ENCODE measurements around the gene ZNF837.
A peak's percentile ranks its signal among the peaks of the same experiment; 100 is the strongest.

ZNF837 gene

DNA sequence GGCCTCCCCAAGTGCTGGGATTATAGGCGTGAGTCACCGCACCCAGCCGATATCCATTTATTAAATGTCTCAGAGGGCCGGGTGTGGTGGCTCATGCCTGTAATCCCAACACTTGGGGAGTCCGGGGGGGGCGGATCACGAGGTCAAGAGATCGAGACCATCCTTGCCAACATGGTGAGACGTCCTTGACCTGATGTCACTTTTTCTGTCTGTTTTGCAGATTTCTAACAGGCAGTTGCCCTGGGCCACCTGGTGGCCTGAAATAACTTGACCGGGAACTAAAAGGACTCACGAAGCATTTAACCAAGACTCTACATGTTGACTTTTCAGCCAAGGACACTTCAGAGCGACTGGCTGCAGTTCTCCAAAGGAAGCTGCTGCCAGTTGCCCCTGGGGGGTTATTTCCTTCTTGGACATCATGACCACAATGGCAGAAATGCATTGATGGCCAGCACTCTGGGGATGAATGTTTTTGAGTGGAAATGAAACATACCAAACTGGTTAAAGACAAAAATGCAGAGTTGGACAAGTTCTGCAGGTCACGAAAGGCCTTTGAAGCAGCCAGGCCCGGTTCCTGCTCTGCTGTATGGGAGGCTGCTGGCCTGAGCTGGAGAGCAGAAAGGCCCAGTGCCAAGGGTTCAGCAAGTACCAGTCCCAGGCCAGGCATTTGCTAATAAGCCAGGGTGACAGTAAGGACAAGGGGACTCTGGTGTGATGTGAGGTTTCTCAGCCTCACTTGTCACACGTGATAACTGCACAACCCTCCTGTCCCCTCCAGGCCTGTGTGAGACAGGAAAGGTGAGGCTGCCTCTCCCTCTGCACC is 8.3 kb downstream of the ZNF837 start:
- no peak overlapping the region for H3K4me3 ChIP-seq (ENCODE audit: low read depth, low read length)

DNA sequence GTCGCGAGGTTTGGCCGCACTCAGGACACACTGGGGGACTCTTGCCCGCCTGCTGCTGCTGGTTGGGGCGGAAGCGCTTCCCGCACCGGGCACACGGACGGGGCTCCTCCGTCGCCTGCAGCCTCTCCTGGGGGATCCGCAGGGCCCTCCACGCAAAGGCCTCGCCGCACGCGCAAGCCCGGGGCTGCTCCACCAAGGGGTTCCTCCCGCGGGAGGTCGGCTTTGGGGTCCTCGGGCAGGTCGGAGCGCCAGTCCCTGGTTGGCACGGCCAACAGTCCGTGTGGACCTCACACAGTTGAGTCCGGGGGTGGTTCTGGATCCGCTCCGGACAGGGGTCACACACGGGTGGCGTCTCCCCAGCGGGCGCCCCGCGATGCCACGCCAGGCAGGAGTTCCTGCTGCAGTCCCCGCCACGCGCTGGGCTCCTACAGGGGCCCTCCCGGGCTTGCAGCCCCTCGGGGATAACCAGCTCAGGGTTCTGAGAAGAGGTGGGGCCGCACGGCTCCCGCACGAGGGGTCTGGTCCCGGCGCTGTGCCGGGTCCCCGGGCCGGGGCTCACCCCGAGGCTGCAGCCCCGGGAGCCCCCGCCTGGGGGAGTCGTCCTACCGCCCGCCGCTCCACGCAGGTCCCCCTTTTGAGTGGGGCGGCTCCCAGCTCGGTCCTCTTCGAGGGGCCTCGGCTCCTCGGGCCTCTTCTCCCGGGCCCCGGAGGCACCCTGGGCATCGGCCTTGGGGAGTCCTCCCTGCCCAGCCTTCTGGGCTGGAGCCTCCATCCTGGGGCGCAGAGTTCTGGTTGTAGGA is 12.1 kb downstream of the ZNF837 start:
- H3K4me3 ChIP-seq (ENCODE audit: low read depth, low read length): no peak overlapping the region

- H3K4me3 ChIP-seq (ENCODE audit: low read depth, low read length): no peak overlapping the region
Measured at GRCh38 chr19:58367698-58368454, 13.0 kb downstream of the ZNF837 start.

DNA sequence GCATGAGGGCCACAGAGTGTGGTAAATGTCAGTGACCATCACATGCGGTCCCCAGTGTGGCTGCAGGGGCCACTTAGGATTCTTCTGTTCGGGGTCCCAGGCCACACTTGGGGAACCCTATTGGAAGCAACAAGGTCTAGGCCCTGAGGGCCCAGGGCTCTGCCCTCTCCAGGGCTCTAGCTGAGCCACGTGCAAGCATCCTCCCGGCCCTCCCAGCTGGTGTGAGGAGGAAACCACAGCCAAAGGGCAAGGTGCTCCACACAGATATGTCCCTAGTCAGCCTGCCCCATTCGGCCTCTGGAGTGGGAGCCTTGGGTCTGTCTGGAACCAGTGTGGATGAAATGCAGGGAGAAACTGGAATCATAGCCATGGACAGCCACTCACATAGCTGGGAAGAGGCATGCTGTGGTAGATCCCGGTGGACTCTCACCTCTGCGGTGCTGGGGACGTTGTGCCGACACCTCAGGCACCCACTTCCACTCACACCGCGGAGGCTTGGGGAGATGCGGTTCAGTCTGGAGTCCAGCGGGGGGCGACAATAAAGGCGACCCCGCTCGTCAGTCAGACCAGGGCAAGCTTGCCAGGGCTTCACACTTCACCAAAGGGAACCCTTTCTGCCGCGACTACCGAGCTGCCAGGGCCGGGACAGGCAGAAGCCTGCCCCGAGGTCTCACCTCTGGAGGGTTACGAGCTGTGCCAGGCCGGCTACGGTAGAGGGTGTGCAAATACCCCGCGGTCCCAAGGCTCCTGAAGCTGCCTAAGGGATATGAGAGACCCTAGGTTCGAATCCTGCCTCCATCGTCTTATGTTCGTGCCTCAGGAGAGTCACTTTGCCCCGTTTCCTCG is 14.0 kb downstream of the ZNF837 start:
- H3K4me3 ChIP-seq (ENCODE audit: low read depth, low read length): no peak overlapping the region

- H3K4me3 ChIP-seq (ENCODE audit: low read depth, low read length): no peak overlapping the region
Measured at GRCh38 chr19:58364146-58364545, 16.7 kb downstream of the ZNF837 start.

- H3K4me3 ChIP-seq (ENCODE audit: low read depth, low read length): peak within 1 kb of the TSS; percentile 93
Measured at GRCh38 chr19:58362272-58362994, 18.4 kb downstream of the ZNF837 start, which contains the start of gene ZNF497. ZNF497 (minus strand) TSS chr19:58362751; CDS start chr19:58357635, 5,116 bp downstream.

DNA sequence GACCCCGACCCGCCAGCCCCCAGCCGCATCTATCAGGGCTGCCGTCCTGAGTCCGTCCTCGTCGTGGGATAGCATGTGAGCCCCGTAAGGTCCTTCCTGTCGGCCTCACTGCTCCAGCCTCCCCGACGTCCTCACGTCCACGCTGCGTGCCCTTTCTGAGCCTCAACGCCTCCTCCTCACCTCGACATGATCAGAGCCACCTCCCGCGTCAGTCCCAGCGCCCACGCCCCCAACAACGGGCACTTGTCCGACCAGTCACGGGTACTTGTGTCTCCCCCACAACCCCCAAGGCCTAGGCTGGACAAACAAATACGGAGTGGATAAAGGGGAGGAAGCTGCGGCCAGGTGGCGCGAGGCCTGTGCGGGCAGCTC is 18.9 kb downstream of the ZNF837 start:
- peak overlapping the region; percentile 93 for H3K4me3 ChIP-seq (ENCODE audit: low read depth, low read length)

GRCh38 chr19:58357481-58358145 is 23.2 kb downstream of the ZNF837 start:
- no peak overlapping the region for H3K4me3 ChIP-seq (ENCODE audit: low read depth, low read length)

GRCh38 chr19:58356766-58357480 is 23.9 kb downstream of the ZNF837 start:
- H3K4me3 ChIP-seq (ENCODE audit: low read depth, low read length): no peak overlapping the region

DNA sequence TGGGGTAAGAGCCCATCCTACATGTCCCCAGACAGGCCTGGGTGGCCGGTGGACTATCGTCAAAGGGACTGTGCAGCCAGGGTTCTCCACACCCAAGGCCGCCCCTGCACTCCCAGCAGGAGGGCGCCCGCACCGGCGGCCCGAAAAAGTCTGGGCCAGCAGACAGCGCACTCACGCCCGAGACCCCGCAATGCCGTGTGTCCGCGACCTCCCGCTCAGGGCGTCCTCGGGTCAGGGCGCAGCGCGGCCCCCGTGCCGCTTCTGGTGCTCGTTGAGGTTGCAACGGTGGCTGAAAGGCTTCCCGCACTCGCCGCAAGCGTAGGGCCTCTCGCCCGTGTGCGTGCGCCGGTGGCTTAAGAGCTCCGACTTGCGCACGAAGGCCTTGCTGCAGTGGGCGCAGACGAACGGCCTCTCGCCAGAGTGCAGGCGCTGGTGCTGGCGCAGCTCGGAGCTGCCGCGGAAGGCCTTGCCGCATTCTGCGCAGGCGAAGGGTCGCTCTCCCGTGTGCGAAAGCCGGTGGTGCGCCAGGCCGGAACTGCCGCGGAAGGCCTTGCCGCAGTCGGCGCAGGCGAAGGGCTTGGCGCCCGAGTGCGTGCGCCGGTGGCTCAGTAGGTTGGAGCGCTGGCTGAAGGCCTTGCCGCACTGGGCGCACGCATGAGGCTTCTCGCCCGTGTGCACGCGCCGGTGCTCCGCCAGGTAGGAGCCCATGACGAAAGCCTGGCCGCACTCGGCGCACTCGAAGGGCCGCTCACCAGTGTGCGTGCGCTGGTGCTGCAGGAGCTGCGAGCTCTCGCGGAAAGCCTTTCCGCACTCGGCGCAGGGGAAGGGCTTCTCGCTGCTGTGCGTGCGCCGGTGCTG is 24.7 kb downstream of the ZNF837 start:
- no peak overlapping the region for H3K4me3 ChIP-seq (ENCODE audit: low read depth, low read length)

GRCh38 chr19:58355215-58355796 is 25.5 kb downstream of the ZNF837 start:
- H3K4me3 ChIP-seq (ENCODE audit: low read depth, low read length): no peak overlapping the region

GRCh38 chr19:58354478-58355030 is 26.3 kb downstream of the ZNF837 start:
- no peak overlapping the region for H3K4me3 ChIP-seq (ENCODE audit: low read depth, low read length)

- no peak overlapping the region for H3K4me3 ChIP-seq (ENCODE audit: low read depth, low read length)
Measured at GRCh38 chr19:58353717-58354477, 26.9 kb downstream of the ZNF837 start.

DNA sequence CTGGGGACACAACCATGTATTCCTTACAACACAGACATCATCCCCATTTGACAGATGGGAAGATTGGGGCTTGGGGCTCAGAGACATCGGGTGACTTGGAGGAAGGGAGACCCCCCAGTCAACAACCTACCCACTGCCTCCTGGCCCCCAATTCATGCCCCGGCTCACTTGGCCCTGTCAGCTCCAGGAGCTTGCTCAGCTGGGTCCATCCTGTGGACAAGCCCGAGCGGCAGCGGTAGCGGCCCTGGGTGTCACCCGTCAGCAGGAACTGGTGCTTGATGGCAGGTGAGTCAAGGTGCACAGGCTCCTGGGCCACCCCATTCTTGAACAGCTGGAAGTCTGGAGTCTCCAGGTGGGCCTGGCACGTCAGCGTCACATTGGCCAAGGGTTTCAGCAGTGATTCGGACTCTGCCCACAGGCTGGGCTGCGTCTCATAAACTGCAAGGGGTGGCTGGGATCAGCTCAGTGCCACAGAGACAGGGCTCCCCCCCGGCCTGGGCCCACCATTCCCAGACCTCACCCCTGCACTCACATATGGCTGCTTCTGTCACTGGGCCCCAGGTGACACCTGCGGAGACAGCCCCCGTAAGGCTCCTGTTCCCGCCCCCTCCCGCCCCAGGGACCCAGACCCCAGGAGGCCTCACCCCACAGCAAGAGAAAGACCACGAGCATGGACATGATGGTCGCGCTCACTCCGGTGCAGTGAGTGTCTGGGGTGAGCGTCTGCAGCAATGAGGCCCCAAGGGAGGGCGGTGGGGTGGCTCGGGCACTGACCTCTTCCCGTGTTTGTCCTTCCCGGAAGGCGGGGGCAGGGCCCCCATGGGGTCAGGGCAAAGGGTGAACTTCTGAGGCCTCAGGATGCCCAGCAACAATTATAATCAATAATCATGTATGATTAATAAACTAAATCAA is 27.8 kb downstream of the ZNF837 start, which contains the start of gene A1BG:
Gene A1BG, minus strand, starts transcription at position 733 of the 912 bp plus-strand sequence. Its CDS starts 55 bp downstream, at position 678.
- no peak within 1 kb of the TSS for H3K4me3 ChIP-seq (ENCODE audit: low read depth, low read length)

Data from iPS-11a (cell line).